GM12878 (cell line): ENCODE data around the gene CDC6. TPM values are rescaled to one million over a fixed set of nuclear protein-coding genes. Genes with fewer than 3 reads are reported as not detected.
A peak's percentile ranks its signal among the peaks of the same experiment; 100 is the strongest.

ENCODE experiments used
- ATAC-seq: fragments of 200-7000 bp; cut with Tn5 transposase; 3 replicates; pipeline ENCODE4 v1.9.1; 2020; ENCODE audit warnings: mild to moderate bottlenecking, moderate library complexity
- BruUV-seq: library from RNA; stranded (reverse); fragments of 400-500 nt; replicated peaks from 2 replicates; lab custom pipeline; 2021; lab: Mats Ljungman, UMichigan
- CTCF ChIA-PET: fragments of 300-600 bp; sonication (Branson Sonifier 250); formaldehyde crosslinking; extraction: SDS; loops from one replicate; lab custom pipeline; 2021; ENCODE audit warnings: inconsistent platforms; lab: Yijun Ruan, JAX
- POLR2A ChIA-PET: fragments of 350-600 bp; formaldehyde crosslinking; extraction: SDS; loops from one replicate; lab custom pipeline; 2021; ENCODE audit warnings: inconsistent platforms; lab: Charles Lee
- RAD21 ChIA-PET: fragments of 300-600 bp; sonication (Branson Sonifier 250); formaldehyde crosslinking; loops from one replicate; lab custom pipeline; 2023; ENCODE audit warnings: antibody characterized with exemption; ENCODE audit not compliant: unreplicated experiment; lab: Charles Lee
- SMC1A ChIA-PET: fragments of 300-600 bp; sonication (Branson Sonifier 250); formaldehyde crosslinking; loops from one replicate; lab custom pipeline; 2023; ENCODE audit not compliant: unreplicated experiment, uncharacterized antibody; lab: Charles Lee
- DNase-seq: peaks from one replicate; pipeline ENCODE4 v3.0.0-alpha.2; 2011; ENCODE audit warnings: low read depth, low spot score
- FAIRE-seq: peaks from 3 replicates; lab custom pipeline; 2011; peaks lifted over from hg19 to GRCh38; lab: Jason Lieb, UNC
- H2AFZ ChIP-seq: 2 replicates; pipeline ENCODE4 v1.6.0; 2011; ENCODE audit warnings: low read depth, low read length, control low read depth; ENCODE audit not compliant: control insufficient read depth
- H3K27ac ChIP-seq: 2 replicates; pipeline ENCODE4 v1.5.1; 2011; ENCODE audit warnings: control low read depth; ENCODE audit not compliant: control insufficient read depth, insufficient read depth
- H3K27me3 ChIP-seq, 2 experiments: replicated peaks in 1 of 2; 2 replicates each; pipeline versions ENCODE4 v1.6.0 to v1.6.1; 2011; ENCODE audit warnings: low read length in 1 of 2; ENCODE audit not compliant: control insufficient read depth in 2 of 2, insufficient read depth in 2 of 2
- H3K36me3 ChIP-seq, 2 experiments: 2 replicates each; pipeline ENCODE4 v1.5.1; 2011; ENCODE audit warnings: low read length in 1 of 2; ENCODE audit not compliant: control insufficient read depth in 2 of 2, insufficient read depth in 2 of 2
- H3K4me1 ChIP-seq: 2 replicates; pipeline ENCODE4 v1.6.1; 2011; ENCODE audit warnings: mild to moderate bottlenecking, low read length, moderate library complexity, mixed read lengths; ENCODE audit not compliant: control insufficient read depth, insufficient read depth
- H3K4me2 ChIP-seq: 2 replicates; pipeline ENCODE4 v1.6.0; 2011; ENCODE audit warnings: control low read depth; ENCODE audit not compliant: control insufficient read depth, insufficient read depth
- H3K4me3 ChIP-seq: fragments of 200-600 bp; sonication (generic); 2 replicates; pipeline ENCODE4 v1.5.1; 2016
- H3K79me2 ChIP-seq: 2 replicates; pipeline ENCODE4 v1.6.0; 2011; ENCODE audit warnings: low read length; ENCODE audit not compliant: control insufficient read depth, insufficient read depth
- H3K9ac ChIP-seq: 2 replicates; pipeline ENCODE4 v1.8.0; 2011; ENCODE audit warnings: low read length, control low read depth, mixed read lengths; ENCODE audit not compliant: control insufficient read depth, insufficient read depth
- H3K9me3 ChIP-seq: replicated peaks from 3 replicates; pipeline ENCODE4 v1.5.1; 2011; ENCODE audit warnings: mild to moderate bottlenecking, low read length; ENCODE audit not compliant: control insufficient read depth, insufficient read depth
- H4K20me1 ChIP-seq: 2 replicates; pipeline ENCODE4 v1.6.0; 2011; ENCODE audit not compliant: control insufficient read depth, insufficient read depth
- E2F4 ChIP-seq: IDR thresholded peaks from 2 replicates; pipeline ENCODE4 v1.6.1; 2012; ENCODE audit warnings: low read depth, low read length, improper control_type of control experiment
- EP300 ChIP-seq, 2 experiments: fragments of 150-350 bp in 1 of 2; IDR thresholded peaks; 2 replicates each; pipeline ENCODE4 v1.6.1; 2011 to 2012; ENCODE audit warnings: low read depth in 2 of 2, low read length in 2 of 2, borderline replicate concordance in 1 of 2, improper control_type of control experiment in 1 of 2, inconsistent platforms in 1 of 2; ENCODE audit not compliant: control insufficient read depth in 1 of 2
- HDAC2 ChIP-seq: fragments of 200-600 bp; sonication (generic); IDR thresholded peaks from 2 replicates; pipeline ENCODE4 v1.6.1; 2017
- HDGF ChIP-seq: fragments of 450-650 bp; IDR thresholded peaks from 2 replicates; pipeline ENCODE4 v1.6.1; 2016; ENCODE audit warnings: antibody characterized with exemption
- KDM1A ChIP-seq: fragments of 200-600 bp; sonication (generic); IDR thresholded peaks from 2 replicates; pipeline ENCODE4 v1.6.1; 2016; ENCODE audit warnings: borderline replicate concordance
- MTA2 ChIP-seq: fragments of 450-650 bp; IDR thresholded peaks from 2 replicates; pipeline ENCODE4 v1.6.1; 2016; ENCODE audit warnings: low read depth, mild to moderate bottlenecking, moderate library complexity
- PAX5 ChIP-seq: IDR thresholded peaks from 2 replicates; pipeline ENCODE4 v1.6.1; 2011; ENCODE audit warnings: low read depth, low read length, borderline replicate concordance
- PAX8 ChIP-seq: fragments of 450-650 bp; IDR thresholded peaks from 2 replicates; pipeline ENCODE4 v1.6.1; 2017; ENCODE audit warnings: mild to moderate bottlenecking, moderate library complexity
- RBBP5 ChIP-seq: fragments of 200-600 bp; sonication (generic); conservative IDR thresholded peaks from 2 replicates; pipeline ENCODE4 v1.6.1; 2016
- SIN3A ChIP-seq: IDR thresholded peaks from 2 replicates; pipeline ENCODE4 v1.6.1; 2012; ENCODE audit warnings: low read depth, low read length, improper control_type of control experiment
- SRF ChIP-seq, 2 experiments: IDR thresholded peaks; 2 replicates each; pipeline ENCODE4 v1.6.1; 2011; ENCODE audit warnings: low read depth in 2 of 2, low read length in 2 of 2, mild to moderate bottlenecking in 1 of 2, moderate library complexity in 1 of 2
- SUPT20H ChIP-seq: IDR thresholded peaks from 2 replicates; pipeline ENCODE4 v1.6.1; 2011; ENCODE audit warnings: low read depth, mild to moderate bottlenecking, low read length, moderate library complexity, borderline replicate concordance; ENCODE audit not compliant: control insufficient read depth
- SUZ12 ChIP-seq: fragments of 200-600 bp; sonication (generic); IDR thresholded peaks from one replicate; pipeline ENCODE4 v1.6.1; 2018; ENCODE audit warnings: antibody characterized with exemption, mild to moderate bottlenecking; ENCODE audit not compliant: unreplicated experiment
- ZBTB33 ChIP-seq: fragments of 450-650 bp; IDR thresholded peaks from 2 replicates; pipeline ENCODE4 v1.6.1; 2017; ENCODE audit warnings: mild to moderate bottlenecking
- ZNF207 ChIP-seq: fragments of 450-650 bp; IDR thresholded peaks from 2 replicates; pipeline ENCODE4 v1.6.1; 2014; ENCODE audit warnings: antibody characterized with exemption, mild to moderate bottlenecking, borderline replicate concordance
- ZNF217 ChIP-seq: fragments of 450-650 bp; IDR thresholded peaks from 2 replicates; pipeline ENCODE4 v1.6.1; 2017; ENCODE audit warnings: antibody characterized with exemption, mild to moderate bottlenecking
- ZNF592 ChIP-seq: fragments of 450-650 bp; IDR thresholded peaks from 2 replicates; pipeline ENCODE4 v1.6.1; 2017; ENCODE audit warnings: mild to moderate bottlenecking, moderate library complexity
- WGBS: methylation state at CpG from one replicate; pipeline ENCODE4 v1.1.6; 2016; ENCODE audit warnings: low lambda C conversion rate; ENCODE audit not compliant: insufficient replicate concordance, insufficient coverage; ENCODE audit errors: missing lambda C conversion rate; 5-methylcytosine and 5-hydroxymethylcytosine counted together
- in situ Hi-C: fragments of 300-500 bp; cut with MboI; formaldehyde crosslinking; loops from 9 replicates; pipeline ENCODE4 v1.14.3; 2018; ENCODE audit warnings: mixed read lengths
- intact Hi-C: fragments of 100-400 bp; cut with micrococcal nuclease; formaldehyde crosslinking; loops from one replicate; pipeline ENCODE4 v1.14.2; 2022; ENCODE audit not compliant: unreplicated experiment
- polyA plus RNA-seq, 11 experiments: library from polyadenylated mRNA; depleted of rRNA in 4 of 11; unstranded in 6 of 11; stranded (reverse) in 5 of 11; fragments of >200 nt; fragmentation: Nextera tagmentation in 4 of 11; fragmentation: Illumina TruSeq in 1 of 11; extraction: Ambion mirVana in 4 of 11; extraction: Trizol in 1 of 11; gene quantifications; 1 replicate in 1 of 11; 2 replicates in 10 of 11; pipeline versions ENCODE4 v1.2.1 to v1.2.3, GENCODE V29; 2011 to 2016; ENCODE audit warnings: inconsistent platforms in 2 of 11, missing spikeins in 2 of 11, low read depth in 1 of 11
- total RNA-seq, 4 experiments: library from RNA; depleted of rRNA in 3 of 4; stranded (reverse); fragments of >200 nt in 3 of 4; fragmentation: Illumina TruSeq in 1 of 4; extraction: Trizol in 1 of 4; gene quantifications; 2 replicates each; pipeline versions ENCODE4 v1.2.1 to v1.2.3, GENCODE V29; 2013 to 2021

Gene CDC6
- total and polyA plus RNA-seq, 10 of the 15 experiments (the other 5 are each of a cell fraction or from before 2014, with no cell fraction given) = 13.3 to 60.9 (median 47.6) TPM

- Histone ChIP-seq H3K27me3 (no peaks in the 10 kb centered on the region), H3K27ac (peak overlapping the region; percentile 96), H3K9me3 (no peaks in the 10 kb centered on the region), H2AFZ (no peak overlapping the region), H3K79me2 (peaks cover 85% of the 10 kb centered on the region), H3K4me2 (peak overlapping the region; percentile 100), H4K20me1 (no peaks in the 10 kb centered on the region), H3K4me3 (peak overlapping the region; percentile 91), H3K9ac (peak overlapping the region; percentile 91), H3K4me1 (peaks cover 55% of the 10 kb centered on the region), H3K36me3 (no peaks in the 10 kb centered on the region)
- intact Hi-C loops = loop anchor here (5.0 kb wide), 2 partner anchors 36 to 1351 kb away; no protein-coding TSS in a partner anchor
- 89% methylated on average over 3 of the region's 4 CpGs for WGBS
- ChIA-PET POLR2A (interaction anchor here (0.6 to 7.0 kb wide), 4 partner anchors 10 to 1645 kb away, joined by 3 to 123 read pairs (median 5); partner anchors contain the start of gene RARA), CTCF (interaction anchor here (1.3 to 8.4 kb wide), 2 partner anchors 12 to 18 kb away, joined by 5 to 90 read pairs; partner anchors contain the start of gene RARA), SMC1A (interaction anchor here (0.5 to 11.2 kb wide), 4 partner anchors 14 to 80 kb away, joined by 3 to 172 read pairs (median 3); partner anchors contain the start of gene RARA), RAD21 (interaction anchor here (7.4 to 12.6 kb wide), 2 partner anchors 12 to 32 kb away, joined by 36 to 156 read pairs; partner anchors contain the start of gene RARA)
- TF ChIP-seq MTA2 = no peak
- TF ChIP-seq PAX5 = no peak
- no peak for TF ChIP-seq KDM1A
- TF ChIP-seq E2F4 = no peak
- TF ChIP-seq SIN3A = no peak
- no peak for TF ChIP-seq ZBTB33
- TF ChIP-seq ZNF217 = no peak
- TF ChIP-seq HDGF = no peak
- TF ChIP-seq HDAC2 = no peak
- TF ChIP-seq PAX8 = no peak
- no peak for TF ChIP-seq ZNF207
- no peak for TF ChIP-seq RBBP5
- TF ChIP-seq SRF (IDR thresholded peaks at IDR 0.05; ENCODE audit: low read depth in 2 of 2, low read length in 2 of 2) = no peak
- TF ChIP-seq ZNF592 = no peak
- TF ChIP-seq SUZ12 = no peak
- no peak for TF ChIP-seq SUPT20H
- no peak for TF ChIP-seq EP300 (IDR thresholded peaks at IDR 0.05; ENCODE audit: borderline replicate concordance in 1 of 2, control insufficient read depth in 1 of 2, low read depth in 2 of 2, low read length in 2 of 2)
- in situ Hi-C loops = loop anchor here (10.0 kb wide), 1 partner anchor 1353 kb away; no protein-coding TSS in a partner anchor
- DNase-seq (no peak), FAIRE-seq (no peak), ATAC-seq (no peak)
- BruUV-seq = no TSS peak
Observed at GRCh38 chr17:40321524-40321929, 33.8 kb downstream of the CDC6 start.
